HG02943 (cell line): ENCODE data around the gene AGXT.

Experiments used
- ATAC-seq: cut with Tn5 transposase; IDR thresholded peaks from one replicate; pipeline ENCODE4 v1.9.1; 2021; ENCODE audit warnings: mild to moderate bottlenecking, low read depth, moderate library complexity; ENCODE audit not compliant: unreplicated experiment

The AGXT gene

GRCh38 chr2:240884221-240884620, 15.6 kb downstream of the AGXT start:
- ATAC-seq, result no peak

GRCh38 chr2:240884745-240885144, 16.1 kb downstream of the AGXT start:
- no peak for ATAC-seq

DNA sequence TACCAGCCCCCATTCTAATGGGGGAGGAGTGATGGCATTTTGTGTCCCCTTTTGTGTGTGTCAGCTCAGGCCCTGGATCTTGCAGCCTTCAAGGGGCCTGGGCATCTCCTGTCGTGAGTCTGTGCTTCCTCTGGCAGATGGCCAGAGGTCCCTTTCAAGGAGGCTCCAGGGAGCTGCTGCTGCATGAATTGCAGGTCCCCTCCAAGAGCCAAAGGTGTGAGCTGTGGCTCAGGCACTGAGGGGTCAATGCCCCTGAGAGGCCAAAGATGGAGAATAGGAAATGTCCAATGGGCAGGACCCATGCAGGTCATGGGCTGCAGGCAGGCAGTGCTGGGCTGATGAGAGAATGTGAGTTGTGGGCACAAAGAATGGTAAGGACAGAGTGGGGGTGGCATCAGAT, 16.9 kb downstream of the AGXT start:
- ATAC-seq, result no peak

DNA sequence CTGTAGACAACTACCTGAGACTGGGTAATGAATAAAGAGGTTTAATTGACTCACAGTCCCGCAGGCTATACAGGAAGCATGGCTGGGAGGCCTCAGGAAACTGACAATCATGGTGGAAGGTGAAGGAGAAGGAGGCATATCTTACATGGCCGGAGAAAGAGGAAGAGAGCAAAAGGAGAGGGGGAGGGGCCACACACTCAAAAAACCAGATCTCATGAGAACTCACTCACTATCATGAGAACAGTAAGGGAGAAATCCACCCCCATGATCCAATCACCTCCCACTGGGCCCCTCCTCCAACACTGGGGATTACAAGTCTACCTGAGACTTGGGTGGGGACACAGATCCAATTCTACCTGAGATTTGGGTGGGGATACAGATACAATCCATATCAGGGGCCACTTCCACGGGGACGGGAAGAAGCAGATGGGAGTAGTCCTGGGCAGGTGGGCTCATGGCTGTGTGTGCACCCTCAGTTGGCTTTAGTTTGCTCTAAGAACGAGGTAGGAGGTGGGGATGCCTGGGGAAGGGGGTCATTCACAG, 17.5 kb downstream of the AGXT start:
- no peak for ATAC-seq

DNA sequence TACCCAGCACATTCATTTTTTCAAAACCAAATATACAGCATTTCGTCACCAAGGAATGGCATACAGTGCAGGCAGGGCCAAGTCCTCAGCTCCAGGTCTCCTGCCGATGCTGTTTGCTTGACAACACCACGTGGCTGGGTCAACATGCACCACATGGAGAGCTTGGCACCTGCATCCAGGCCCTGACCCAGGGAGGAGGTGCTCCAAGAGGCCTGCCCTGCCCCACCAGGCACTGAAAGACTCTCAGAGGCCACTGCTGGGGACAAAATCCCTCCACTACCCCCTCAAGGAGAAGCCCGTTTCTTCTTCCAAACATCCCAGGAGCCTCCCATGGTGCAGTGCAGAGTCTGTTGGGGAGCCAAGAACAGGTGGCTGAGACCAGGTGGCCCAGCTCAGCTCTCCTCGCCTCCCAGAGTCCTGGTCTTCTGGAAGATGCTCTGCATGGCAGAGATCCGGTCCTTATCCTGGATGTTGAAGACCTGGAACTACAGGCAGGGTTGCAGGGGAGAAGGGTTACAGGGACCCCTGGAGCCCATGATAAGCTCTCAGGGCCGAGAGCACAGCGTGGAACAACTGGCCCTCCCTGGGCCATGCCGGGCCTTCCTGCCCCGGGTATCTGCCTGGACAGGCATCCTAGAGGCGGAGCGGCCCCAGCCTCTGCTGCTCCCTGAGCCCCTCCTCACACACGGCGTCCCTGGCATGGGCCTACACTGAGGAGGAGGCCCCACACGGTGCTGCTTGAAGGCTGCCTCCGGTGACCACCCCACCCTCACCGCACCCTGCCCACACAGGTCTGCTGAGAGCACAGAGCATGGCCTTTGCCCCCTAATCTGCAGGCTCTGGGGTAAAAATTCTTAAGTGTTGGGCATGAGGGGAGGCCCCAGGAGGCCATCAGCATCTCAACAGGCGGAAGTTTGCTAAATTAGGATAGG, 18.3 kb downstream of the AGXT start:
- no peak for ATAC-seq

DNA sequence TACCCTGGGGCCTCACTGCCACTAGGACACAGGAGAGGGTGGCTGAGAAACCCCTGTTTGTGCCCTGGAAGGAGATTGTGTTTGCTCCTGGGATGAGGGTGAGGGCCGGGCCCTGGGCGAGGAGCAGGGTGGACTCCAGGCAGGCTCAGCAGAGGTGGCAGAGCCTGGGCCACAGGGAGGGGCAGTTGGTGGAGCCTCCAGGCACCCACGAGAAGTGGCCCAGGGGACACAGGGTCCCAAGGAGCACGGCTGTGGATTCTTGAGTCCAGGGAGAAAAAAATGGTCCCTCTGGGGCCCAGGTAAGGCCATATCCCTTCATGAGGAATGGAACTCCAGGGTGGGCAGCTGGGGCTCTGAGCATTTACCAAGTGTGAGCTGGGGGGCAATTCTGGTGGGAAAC, 19.0 kb downstream of the AGXT start:
- ATAC-seq, result no peak

DNA sequence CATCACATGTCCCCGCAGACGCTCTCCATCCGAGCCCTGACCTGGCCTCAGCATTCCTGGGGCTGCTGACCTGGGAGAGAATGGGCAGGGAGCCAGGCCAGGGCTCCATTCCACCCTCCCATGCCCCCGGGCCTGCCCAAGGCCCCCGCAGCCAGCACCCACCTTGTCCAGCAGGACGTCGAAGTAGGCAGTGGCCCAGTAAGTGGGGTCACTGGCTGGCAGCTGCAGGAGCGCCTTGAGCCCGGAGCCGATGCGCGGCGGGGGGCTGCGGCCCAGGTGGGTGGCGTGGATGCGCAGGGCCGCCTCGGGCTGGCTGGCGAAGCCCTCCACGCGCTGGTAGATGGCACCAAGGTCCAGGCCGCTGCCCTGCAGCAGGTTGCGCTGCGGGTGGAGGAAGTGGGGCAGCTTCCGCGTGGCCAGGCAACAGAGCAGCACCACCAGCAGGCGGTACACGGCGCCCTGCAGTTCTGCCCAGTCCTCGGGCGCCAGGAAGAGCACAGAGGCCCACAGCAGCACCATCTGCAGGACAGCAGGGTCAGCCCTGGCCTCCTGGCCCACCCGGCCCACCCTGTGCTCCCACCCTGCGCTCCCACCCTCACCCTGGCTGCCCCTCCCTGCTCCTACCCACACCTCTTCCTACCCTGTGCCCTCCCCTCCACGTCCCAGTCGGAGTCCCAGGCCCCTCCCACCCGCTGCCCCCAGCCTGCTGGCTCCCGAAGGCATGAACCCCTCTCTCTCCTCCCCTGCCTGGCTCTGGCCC, 19.7 kb downstream of the AGXT start:
- no peak for ATAC-seq

GRCh38 chr2:240888890-240889573, 20.4 kb downstream of the AGXT start:
- ATAC-seq, result no peak

- no peak for ATAC-seq
These were observed 21.3 kb downstream of the AGXT start for GRCh38 chr2:240889601-240890560.

DNA sequence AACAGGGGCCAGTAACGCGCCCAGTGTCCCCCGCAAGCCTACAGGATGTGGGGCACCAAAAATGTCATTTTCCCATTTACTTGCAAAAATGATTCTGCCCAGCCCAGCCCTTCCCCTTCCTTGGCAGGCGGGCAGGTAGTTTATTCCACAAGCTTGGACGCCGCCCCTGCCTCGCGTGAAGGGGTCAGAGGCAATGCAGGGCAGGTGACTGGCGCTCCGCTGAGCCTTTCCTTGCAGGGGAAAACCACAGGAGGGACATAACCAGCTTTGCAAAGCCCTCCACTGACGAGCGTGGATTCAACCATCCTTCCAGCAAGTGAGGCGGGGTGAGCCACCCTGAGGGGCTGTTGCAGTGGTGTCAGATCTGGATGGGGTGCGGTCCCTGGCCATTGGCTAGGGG, 22.1 kb downstream of the AGXT start:
- no peak for ATAC-seq

DNA sequence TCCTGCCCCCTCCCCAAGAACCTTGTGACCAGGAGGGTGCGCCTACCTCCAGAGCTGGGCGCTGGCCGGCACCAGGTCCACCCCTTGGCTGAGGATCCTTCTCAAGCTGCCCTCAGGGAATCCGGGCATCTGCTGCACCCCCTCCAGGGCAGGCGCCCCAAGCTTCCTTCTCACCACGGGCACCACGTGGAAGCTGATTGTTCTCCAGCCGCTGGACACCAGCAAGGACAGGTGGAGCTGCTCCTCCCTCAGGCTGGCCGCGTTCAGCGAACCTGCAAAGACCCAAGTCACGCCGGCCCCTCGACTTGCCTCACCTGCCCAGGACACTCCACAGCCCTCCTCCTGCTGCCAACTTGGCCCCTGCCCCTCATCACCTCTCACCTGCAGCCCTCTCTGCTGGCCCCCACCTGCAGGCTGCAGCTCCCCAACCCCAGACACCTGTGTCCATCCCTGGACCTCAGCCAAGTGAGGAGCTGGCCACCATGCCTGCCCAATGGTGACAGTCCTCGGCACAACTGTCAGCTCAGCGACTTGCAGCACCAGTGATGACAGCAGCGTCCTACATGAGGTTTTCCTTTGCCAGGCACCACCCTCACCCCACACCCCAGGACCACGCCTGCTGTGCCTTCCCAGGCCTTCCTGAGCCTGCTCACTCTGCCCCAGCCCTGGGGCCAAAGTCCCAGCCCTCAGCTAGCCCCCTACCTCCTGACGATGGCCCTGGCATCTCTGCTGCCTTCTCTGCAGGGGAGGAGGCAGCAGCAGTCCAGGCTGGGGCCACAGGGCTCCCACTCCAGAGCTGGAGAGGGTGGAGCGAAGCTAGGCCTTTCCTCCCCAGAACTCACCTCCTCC, 23.1 kb downstream of the AGXT start:
- ATAC-seq, result no peak

DNA sequence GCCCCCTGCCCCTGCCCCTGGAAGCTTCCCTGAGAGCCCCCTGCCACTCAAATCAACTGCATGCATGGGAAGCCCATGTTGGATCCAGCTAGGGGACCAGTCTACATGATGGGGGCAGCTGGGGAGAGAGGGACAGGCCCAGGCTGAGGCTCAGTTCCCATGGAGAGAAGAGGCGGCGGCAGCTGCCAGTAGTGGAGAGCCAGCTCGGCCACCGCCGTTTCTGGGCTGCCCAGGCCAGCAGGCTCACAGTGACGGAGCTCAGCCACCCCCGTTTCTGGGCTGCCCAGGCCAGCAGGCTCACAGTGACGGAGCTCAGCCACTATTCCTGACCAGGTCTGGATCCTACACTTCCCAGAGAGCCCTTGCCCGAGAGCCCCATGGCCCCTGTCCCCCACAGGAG, 23.7 kb downstream of the AGXT start:
- ATAC-seq, result no peak

GRCh38 chr2:240892925-240893324, 24.3 kb downstream of the AGXT start:
- ATAC-seq, result no peak

- no peak for ATAC-seq
These were observed 24.8 kb downstream of the AGXT start for GRCh38 chr2:240893363-240893844.

GRCh38 chr2:240894006-240894405, 25.4 kb downstream of the AGXT start:
- no peak for ATAC-seq

GRCh38 chr2:240894836-240895558, 26.4 kb downstream of the AGXT start:
- ATAC-seq, result no peak

DNA sequence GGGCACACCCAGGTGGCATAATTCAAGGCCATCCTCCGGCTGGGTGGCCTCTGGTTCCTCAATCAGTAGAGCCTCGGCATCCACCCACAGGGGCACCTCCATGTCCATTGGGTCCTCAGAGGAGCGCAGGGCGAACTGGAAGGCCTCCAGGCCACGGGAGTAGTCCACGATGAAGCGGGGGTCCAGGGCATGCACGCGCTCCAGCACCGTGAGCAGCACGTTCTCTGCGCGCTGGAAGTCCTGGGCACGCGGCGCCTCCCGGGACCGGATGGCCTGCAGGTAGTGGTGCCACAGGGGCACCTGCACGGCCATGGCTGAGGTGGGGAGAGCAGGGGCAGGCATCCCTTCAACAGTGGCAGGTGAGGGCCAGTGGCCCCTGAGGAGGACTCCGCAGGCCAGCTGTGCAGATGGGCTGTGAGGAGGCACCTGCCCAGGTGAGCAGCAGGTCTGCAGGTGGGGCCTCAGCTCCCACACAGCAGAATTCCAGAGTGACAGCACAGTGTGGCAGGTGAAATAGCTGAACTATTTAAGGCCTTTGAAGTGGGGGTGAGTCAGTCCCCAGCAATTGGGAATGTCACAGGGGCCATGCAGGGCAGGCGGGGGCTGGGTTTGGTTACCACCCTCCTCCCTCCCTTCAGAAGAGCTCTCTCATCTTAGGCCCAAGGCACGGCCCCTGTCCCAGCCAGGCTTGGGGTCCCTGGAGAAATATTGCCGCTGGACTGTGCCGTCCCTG, 27.2 kb downstream of the AGXT start, which contains the start of gene MAB21L4:
Gene MAB21L4, minus strand, starts transcription at position 501 of the 733 bp plus-strand sequence. Its CDS starts 159 bp downstream, at position 342.
- ATAC-seq, result no peak
